GM23338 (cell line): Measurements from ENCODE around the gene COL8A1. TPM values are rescaled to one million over a fixed set of nuclear protein-coding genes. Genes with fewer than 3 reads are reported as not detected.

Experiments
- ATAC-seq: fragments of 200-7000 bp; cut with Tn5 transposase; 3 replicates; pipeline ENCODE4 v1.9.1; 2020
- DNase-seq: peaks from one replicate; pipeline ENCODE4 v3.0.0-alpha.2; 2015; ENCODE audit warnings: low spot score
- H2AFZ ChIP-seq: fragments of 200-600 bp; sonication (generic); 2 replicates; pipeline ENCODE4 v1.8.0; 2016; ENCODE audit warnings: antibody characterized with exemption, mild to moderate bottlenecking, moderate library complexity
- H3F3A ChIP-seq: fragments of 200-600 bp; sonication (generic); replicated peaks from 2 replicates; pipeline ENCODE4 v1.8.0; 2017; ENCODE audit warnings: antibody characterized with exemption, mixed run types, low read depth
- H3K27ac ChIP-seq: fragments of 200-600 bp; sonication (generic); 2 replicates; pipeline ENCODE4 v1.6.1; 2016; ENCODE audit warnings: low read depth
- H3K27me3 ChIP-seq: fragments of 200-600 bp; sonication (generic); 2 replicates; pipeline ENCODE4 v1.8.0; 2016; ENCODE audit warnings: mild to moderate bottlenecking, mixed run types, moderate library complexity; ENCODE audit not compliant: insufficient read depth
- H3K36me3 ChIP-seq: fragments of 200-600 bp; sonication (generic); 2 replicates; pipeline ENCODE4 v1.8.0; 2016; ENCODE audit warnings: mild to moderate bottlenecking; ENCODE audit not compliant: insufficient read depth
- H3K4me1 ChIP-seq: fragments of 200-600 bp; sonication (generic); 2 replicates; pipeline ENCODE4 v1.8.0; 2016; ENCODE audit warnings: mild to moderate bottlenecking, moderate library complexity; ENCODE audit not compliant: insufficient read depth
- H3K4me2 ChIP-seq: fragments of 200-600 bp; sonication (generic); 2 replicates; pipeline ENCODE4 v1.7.1; 2017; ENCODE audit warnings: mixed run types
- H3K4me3 ChIP-seq: fragments of 200-600 bp; sonication (generic); 2 replicates; pipeline ENCODE4 v1.6.1; 2016; ENCODE audit warnings: mixed run types
- H3K79me2 ChIP-seq: fragments of 200-600 bp; sonication (generic); replicated peaks from 2 replicates; pipeline ENCODE4 v1.8.0; 2017; ENCODE audit warnings: mild to moderate bottlenecking; ENCODE audit not compliant: insufficient read depth
- H3K9me2 ChIP-seq: fragments of 200-600 bp; sonication (generic); 2 replicates; pipeline ENCODE4 v1.8.0; 2017; ENCODE audit not compliant: insufficient read depth
- H4K20me1 ChIP-seq: fragments of 200-600 bp; sonication (generic); replicated peaks from 2 replicates; pipeline ENCODE4 v1.8.0; 2017; ENCODE audit warnings: mild to moderate bottlenecking; ENCODE audit not compliant: insufficient read depth
- H3K27ac Mint-ChIP-seq: 2 replicates; pipeline ENCODE4 v1.8.0; 2020; ENCODE audit warnings: inconsistent platforms, mild to moderate bottlenecking, moderate library complexity, mixed read lengths
- H3K27me3 Mint-ChIP-seq: 3 replicates; pipeline ENCODE4 v1.8.0; 2022; ENCODE audit warnings: low read depth, mild to moderate bottlenecking, moderate library complexity, mixed read lengths, inconsistent platforms; ENCODE audit not compliant: insufficient read depth, poor library complexity
- H3K36me3 Mint-ChIP-seq: 3 replicates; pipeline ENCODE4 v1.8.0; 2021; ENCODE audit warnings: low read depth, mild to moderate bottlenecking, inconsistent platforms, moderate library complexity, mixed read lengths
- H3K4me1 Mint-ChIP-seq: 3 replicates; pipeline ENCODE4 v1.8.0; 2020; ENCODE audit warnings: mild to moderate bottlenecking, inconsistent platforms, mixed read lengths
- H3K4me3 Mint-ChIP-seq: 3 replicates; pipeline ENCODE4 v1.8.0; 2021; ENCODE audit warnings: moderate library complexity, mild to moderate bottlenecking, inconsistent platforms, mixed read lengths
- H3K9me3 Mint-ChIP-seq: 3 replicates; pipeline ENCODE4 v1.8.0; 2020; ENCODE audit warnings: moderate library complexity, mild to moderate bottlenecking, inconsistent platforms, mixed read lengths
- CREB1 ChIP-seq: fragments of 250-450 bp; sonication (Bioruptor Pico); IDR thresholded peaks from 2 replicates; pipeline ENCODE4 v1.5.0; 2020; ENCODE audit warnings: low read depth, mild to moderate bottlenecking, moderate library complexity
- ETS1 ChIP-seq: IDR thresholded peaks from 2 replicates; pipeline ENCODE4 v1.6.1; 2016; ENCODE audit warnings: antibody characterized with exemption
- EZH2 ChIP-seq: fragments of 200-600 bp; sonication (generic); IDR thresholded peaks from one replicate; pipeline ENCODE4 v1.8.0; 2017; ENCODE audit warnings: antibody characterized with exemption, mild to moderate bottlenecking, low read depth; ENCODE audit not compliant: unreplicated experiment
- EZH2phosphoT487 ChIP-seq: fragments of 200-600 bp; sonication (generic); IDR thresholded peaks from one replicate; pipeline ENCODE4 v1.8.1; 2018; ENCODE audit warnings: antibody characterized with exemption; ENCODE audit not compliant: unreplicated experiment
- JUNB ChIP-seq: IDR thresholded peaks from one replicate; pipeline ENCODE4 v1.6.1; 2016; ENCODE audit warnings: antibody characterized with exemption; ENCODE audit not compliant: unreplicated experiment
- NANOG ChIP-seq: IDR thresholded peaks from 2 replicates; pipeline ENCODE4 v1.6.1; 2016; ENCODE audit warnings: antibody characterized with exemption, borderline replicate concordance
- POLR2AphosphoS5 ChIP-seq: IDR thresholded peaks from 2 replicates; pipeline ENCODE4 v1.6.1; 2016; ENCODE audit warnings: antibody characterized with exemption, low read depth
- STAT1 ChIP-seq: IDR thresholded peaks from one replicate; pipeline ENCODE4 v1.6.1; 2016; ENCODE audit warnings: antibody characterized with exemption; ENCODE audit not compliant: unreplicated experiment
- ZNF114 ChIP-seq: fragments of 250-450 bp; sonication (Bioruptor Pico); IDR thresholded peaks from 2 replicates; pipeline ENCODE4 v1.5.0; 2020; ENCODE audit warnings: mild to moderate bottlenecking, moderate library complexity
- ZNF331 ChIP-seq: fragments of 250-450 bp; sonication (Bioruptor Pico); IDR thresholded peaks from 2 replicates; pipeline ENCODE4 v1.5.0; 2020; ENCODE audit warnings: low read depth, mild to moderate bottlenecking, moderate library complexity
- polyA plus RNA-seq: library from polyadenylated mRNA; unstranded; fragments of >200 nt; fragmentation: Nextera tagmentation; extraction: Ambion mirVana; gene quantifications from 2 replicates; pipeline ENCODE4 v1.2.1, GENCODE V29; 2016
- total RNA-seq: library from RNA; depleted of rRNA; stranded (reverse); fragments of >200 nt; shearing (Covaris generic); gene quantifications from 2 replicates; pipeline ENCODE4 v1.2.3, GENCODE V29; 2014
- TF ChIP-seq, protein P1 (sequence below): IDR thresholded peaks from one replicate; pipeline ENCODE4 v1.6.1; 2018; ENCODE audit warnings: antibody characterized with exemption; ENCODE audit not compliant: unreplicated experiment
- TF ChIP-seq, protein P2 (sequence below), 2 experiments: fragments of 200-600 bp in 1 of 2; sonication (generic) in 1 of 2; conservative IDR thresholded peaks; 2 replicates each; pipeline versions ENCODE4 v1.5.1 to v1.6.1; 2016 to 2017; ENCODE audit warnings: antibody characterized with exemption in 2 of 2, low read depth in 2 of 2, mild to moderate bottlenecking in 2 of 2, moderate library complexity in 1 of 2

The COL8A1 gene
- total and polyA plus RNA-seq, 2 experiments from 2014 or later = 0.26 to 0.97 TPM

- TF ChIP-seq ZNF114 (CRISPR knock-in tag) = no peak
- no peak for TF ChIP-seq NANOG
- TF ChIP-seq ETS1 = no peak
- TF ChIP-seq EZH2phosphoT487 = no peak
- no peak for TF ChIP-seq ZNF331 (CRISPR knock-in tag)
- TF ChIP-seq POLR2AphosphoS5 = no peak
- no peak for TF ChIP-seq STAT1
- no peak for TF ChIP-seq CREB1 (CRISPR knock-in tag)
- no peak for TF ChIP-seq JUNB
- no peak for TF ChIP-seq EZH2
- TF ChIP-seq, protein P1, sequence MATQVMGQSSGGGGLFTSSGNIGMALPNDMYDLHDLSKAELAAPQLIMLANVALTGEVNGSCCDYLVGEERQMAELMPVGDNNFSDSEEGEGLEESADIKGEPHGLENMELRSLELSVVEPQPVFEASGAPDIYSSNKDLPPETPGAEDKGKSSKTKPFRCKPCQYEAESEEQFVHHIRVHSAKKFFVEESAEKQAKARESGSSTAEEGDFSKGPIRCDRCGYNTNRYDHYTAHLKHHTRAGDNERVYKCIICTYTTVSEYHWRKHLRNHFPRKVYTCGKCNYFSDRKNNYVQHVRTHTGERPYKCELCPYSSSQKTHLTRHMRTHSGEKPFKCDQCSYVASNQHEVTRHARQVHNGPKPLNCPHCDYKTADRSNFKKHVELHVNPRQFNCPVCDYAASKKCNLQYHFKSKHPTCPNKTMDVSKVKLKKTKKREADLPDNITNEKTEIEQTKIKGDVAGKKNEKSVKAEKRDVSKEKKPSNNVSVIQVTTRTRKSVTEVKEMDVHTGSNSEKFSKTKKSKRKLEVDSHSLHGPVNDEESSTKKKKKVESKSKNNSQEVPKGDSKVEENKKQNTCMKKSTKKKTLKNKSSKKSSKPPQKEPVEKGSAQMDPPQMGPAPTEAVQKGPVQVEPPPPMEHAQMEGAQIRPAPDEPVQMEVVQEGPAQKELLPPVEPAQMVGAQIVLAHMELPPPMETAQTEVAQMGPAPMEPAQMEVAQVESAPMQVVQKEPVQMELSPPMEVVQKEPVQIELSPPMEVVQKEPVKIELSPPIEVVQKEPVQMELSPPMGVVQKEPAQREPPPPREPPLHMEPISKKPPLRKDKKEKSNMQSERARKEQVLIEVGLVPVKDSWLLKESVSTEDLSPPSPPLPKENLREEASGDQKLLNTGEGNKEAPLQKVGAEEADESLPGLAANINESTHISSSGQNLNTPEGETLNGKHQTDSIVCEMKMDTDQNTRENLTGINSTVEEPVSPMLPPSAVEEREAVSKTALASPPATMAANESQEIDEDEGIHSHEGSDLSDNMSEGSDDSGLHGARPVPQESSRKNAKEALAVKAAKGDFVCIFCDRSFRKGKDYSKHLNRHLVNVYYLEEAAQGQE = no peak
- TF ChIP-seq, protein P2, sequence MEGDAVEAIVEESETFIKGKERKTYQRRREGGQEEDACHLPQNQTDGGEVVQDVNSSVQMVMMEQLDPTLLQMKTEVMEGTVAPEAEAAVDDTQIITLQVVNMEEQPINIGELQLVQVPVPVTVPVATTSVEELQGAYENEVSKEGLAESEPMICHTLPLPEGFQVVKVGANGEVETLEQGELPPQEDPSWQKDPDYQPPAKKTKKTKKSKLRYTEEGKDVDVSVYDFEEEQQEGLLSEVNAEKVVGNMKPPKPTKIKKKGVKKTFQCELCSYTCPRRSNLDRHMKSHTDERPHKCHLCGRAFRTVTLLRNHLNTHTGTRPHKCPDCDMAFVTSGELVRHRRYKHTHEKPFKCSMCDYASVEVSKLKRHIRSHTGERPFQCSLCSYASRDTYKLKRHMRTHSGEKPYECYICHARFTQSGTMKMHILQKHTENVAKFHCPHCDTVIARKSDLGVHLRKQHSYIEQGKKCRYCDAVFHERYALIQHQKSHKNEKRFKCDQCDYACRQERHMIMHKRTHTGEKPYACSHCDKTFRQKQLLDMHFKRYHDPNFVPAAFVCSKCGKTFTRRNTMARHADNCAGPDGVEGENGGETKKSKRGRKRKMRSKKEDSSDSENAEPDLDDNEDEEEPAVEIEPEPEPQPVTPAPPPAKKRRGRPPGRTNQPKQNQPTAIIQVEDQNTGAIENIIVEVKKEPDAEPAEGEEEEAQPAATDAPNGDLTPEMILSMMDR (conservative IDR thresholded peaks at IDR 0.05; ENCODE audit: low read depth in 2 of 2) = no peak
Observed at GRCh38 chr3:99755831-99756230, 117.4 kb downstream of the COL8A1 start (continued).

DNA sequence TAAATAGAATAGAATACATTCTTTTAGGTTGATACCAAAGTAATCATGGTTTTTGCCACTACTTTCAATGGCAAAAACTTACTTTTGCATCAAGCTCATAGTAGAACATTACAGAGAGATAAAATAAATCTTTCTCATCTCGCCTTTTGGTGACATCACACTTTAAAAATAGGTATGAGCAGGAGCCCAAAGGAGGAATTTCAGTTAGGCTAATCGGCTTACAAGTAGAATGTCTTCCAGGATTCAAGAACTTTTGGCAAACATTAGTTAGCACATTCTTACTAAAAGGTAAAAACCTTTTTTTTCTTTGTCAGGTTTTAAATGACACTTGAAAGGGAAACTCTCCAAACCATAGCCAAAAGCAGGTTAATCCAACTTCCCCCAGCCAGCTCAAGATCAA is 119.6 kb downstream of the COL8A1 start:
- Mint-ChIP-seq H3K4me1 (peaks cover 3% of the 10 kb centered on the region; the same call in 2 of the 3 replicates), H3K36me3 (no peaks in the 10 kb centered on the region), H3K27me3 (peaks cover 2% of the 10 kb centered on the region), H3K27ac (no peak overlapping the region), H3K4me3 (no peak overlapping the region), H3K9me3 (no peaks in the 10 kb centered on the region)
- H3K4me3 ChIP-seq = no peak overlapping the region
- H3K79me2 ChIP-seq = no peaks in the 10 kb centered on the region
- no peaks in the 10 kb centered on the region for H3F3A ChIP-seq
- no peaks in the 10 kb centered on the region for H4K20me1 ChIP-seq
- H2AFZ ChIP-seq = no peak overlapping the region
- no peaks in the 10 kb centered on the region for H3K9me2 ChIP-seq
- no peak for TF ChIP-seq POLR2AphosphoS5
- TF ChIP-seq EZH2 = no peak
- no peak for TF ChIP-seq EZH2phosphoT487
- TF ChIP-seq, protein P2 (conservative IDR thresholded peaks at IDR 0.05; ENCODE audit: low read depth in 2 of 2) = no peak
- TF ChIP-seq NANOG = no peak
- TF ChIP-seq STAT1 = no peak
- no peak for TF ChIP-seq JUNB
- TF ChIP-seq ZNF331 (CRISPR knock-in tag) = no peak
- no peak for TF ChIP-seq CREB1 (CRISPR knock-in tag)
- DNase-seq = no peak
- ATAC-seq = no peak
- H3K27me3 ChIP-seq = no peaks in the 10 kb centered on the region
- H3K36me3 ChIP-seq = no peaks in the 10 kb centered on the region
- no peak overlapping the region for H3K4me2 ChIP-seq
- no peak overlapping the region for H3K27ac ChIP-seq
- no peaks in the 10 kb centered on the region for H3K4me1 ChIP-seq
